Neural cell (in vitro differentiated cells): Measurements from ENCODE around the gene ADAMTS14. TPM values are rescaled to one million over a fixed set of nuclear protein-coding genes. Genes with fewer than 3 reads are reported as not detected.

Experiments
- H2AFZ ChIP-seq: fragments of 200-600, 300-800 bp; sonication (generic), shearing (Covaris generic); 2 replicates; pipeline ENCODE4 v1.6.0; 2014; ENCODE audit warnings: low read depth, mild to moderate bottlenecking, antibody characterized with exemption, low read length, moderate library complexity
- H3F3A ChIP-seq: fragments of 200-600 bp; shearing (Covaris generic); 2 replicates; pipeline ENCODE4 v1.6.1; 2016; ENCODE audit warnings: mild to moderate bottlenecking, moderate library complexity, mixed read lengths, antibody characterized with exemption, low read length; ENCODE audit not compliant: insufficient read depth, poor library complexity, severe bottlenecking
- H3K27ac ChIP-seq: fragments of 200-600, 300-800 bp; sonication (generic), shearing (Covaris generic); 2 replicates; pipeline ENCODE4 v1.5.1; 2014; ENCODE audit warnings: mild to moderate bottlenecking, low read length, moderate library complexity
- H3K27me3 ChIP-seq: fragments of 300-800, 200-600 bp; sonication (generic), shearing (Covaris generic); 2 replicates; pipeline ENCODE4 v1.6.0; 2014; ENCODE audit warnings: mild to moderate bottlenecking, low read depth, low read length, moderate library complexity; ENCODE audit not compliant: insufficient read depth
- H3K36me3 ChIP-seq: fragments of 300-800, 200-600 bp; sonication (generic), shearing (Covaris generic); 2 replicates; pipeline ENCODE4 v1.5.1; 2014; ENCODE audit warnings: mild to moderate bottlenecking, antibody characterized with exemption, low read length, moderate library complexity; ENCODE audit not compliant: insufficient read depth
- H3K4me2 ChIP-seq: fragments of 300-800, 200-600 bp; sonication (generic), shearing (Covaris generic); 2 replicates; pipeline ENCODE4 v1.6.0; 2014; ENCODE audit warnings: mild to moderate bottlenecking, low read length
- H3K4me3 ChIP-seq: fragments of 300-800, 200-600 bp; sonication (generic), shearing (Covaris generic); 2 replicates; pipeline ENCODE4 v1.5.1; 2014; ENCODE audit warnings: mild to moderate bottlenecking, low read length, moderate library complexity
- H3K79me2 ChIP-seq: fragments of 200-600 bp; shearing (Covaris generic); replicated peaks from 2 replicates; pipeline ENCODE4 v1.6.0; 2014; ENCODE audit warnings: mild to moderate bottlenecking, low read length, moderate library complexity; ENCODE audit not compliant: insufficient read depth
- H3K9ac ChIP-seq: fragments of 300-800, 200-600 bp; sonication (generic), shearing (Covaris generic); 2 replicates; pipeline ENCODE4 v1.6.1; 2016; ENCODE audit warnings: mild to moderate bottlenecking, low read length, mixed read lengths
- H3K9me2 ChIP-seq: fragments of 200-600 bp; shearing (Covaris generic); 2 replicates; pipeline ENCODE4 v1.6.1; 2016; ENCODE audit warnings: mild to moderate bottlenecking, low read length, mixed read lengths; ENCODE audit not compliant: insufficient read depth
- H3K9me3 ChIP-seq: fragments of 200-600, 300-800 bp; sonication (generic), shearing (Covaris generic); 2 replicates; pipeline ENCODE4 v1.6.1; 2016; ENCODE audit warnings: mild to moderate bottlenecking, mixed run types, low read length, moderate library complexity, mixed read lengths
- H4K20me1 ChIP-seq: fragments of 200-600 bp; shearing (Covaris generic); 2 replicates; pipeline ENCODE4 v1.6.1; 2016; ENCODE audit warnings: mild to moderate bottlenecking, mixed run types; ENCODE audit not compliant: insufficient read depth
- EP300 ChIP-seq: fragments of 450-650 bp; conservative IDR thresholded peaks from 2 replicates; pipeline ENCODE4 v1.6.1; 2014; ENCODE audit warnings: antibody characterized with exemption, mild to moderate bottlenecking, moderate library complexity; ENCODE audit not compliant: poor library complexity, severe bottlenecking
- EZH2 ChIP-seq: fragments of 200-600, 300-800 bp; shearing (Covaris generic), sonication (generic); IDR thresholded peaks from 2 replicates; pipeline ENCODE4 v1.6.1; 2014; ENCODE audit warnings: antibody characterized with exemption, low read length, borderline replicate concordance, mild to moderate bottlenecking; ENCODE audit not compliant: insufficient read depth, poor library complexity, severe bottlenecking
- MXI1 ChIP-seq: fragments of 450-650 bp; conservative IDR thresholded peaks from 2 replicates; pipeline ENCODE4 v1.6.1; 2014; ENCODE audit warnings: antibody characterized with exemption, mild to moderate bottlenecking; ENCODE audit not compliant: poor library complexity, severe bottlenecking
- POLR2AphosphoS5 ChIP-seq: IDR thresholded peaks from 2 replicates; pipeline ENCODE4 v1.6.1; 2012
- RAD21 ChIP-seq: fragments of 450-650 bp; conservative IDR thresholded peaks from 2 replicates; pipeline ENCODE4 v1.6.1; 2014; ENCODE audit warnings: antibody characterized with exemption, mild to moderate bottlenecking, moderate library complexity
- SMC3 ChIP-seq: fragments of 450-650 bp; conservative IDR thresholded peaks from 2 replicates; pipeline ENCODE4 v1.6.1; 2014; ENCODE audit warnings: antibody characterized with exemption, mild to moderate bottlenecking, moderate library complexity; ENCODE audit not compliant: poor library complexity
- TAF1 ChIP-seq: IDR thresholded peaks from 2 replicates; pipeline ENCODE4 v1.6.1; 2012; ENCODE audit warnings: low read depth
- polyA plus RNA-seq: library from polyadenylated mRNA; depleted of rRNA; stranded (reverse); fragments of >200 nt; gene quantifications from 2 replicates; pipeline ENCODE4 v1.2.3, GENCODE V29; 2014
- TF ChIP-seq, protein P1 (sequence below): IDR thresholded peaks from 2 replicates; pipeline ENCODE4 v1.6.1; 2012; ENCODE audit warnings: borderline replicate concordance
- TF ChIP-seq, protein P2 (sequence below): fragments of 450-650 bp; IDR thresholded peaks from 2 replicates; pipeline ENCODE4 v1.5.1; 2014; ENCODE audit warnings: antibody characterized with exemption, mild to moderate bottlenecking, moderate library complexity; ENCODE audit not compliant: poor library complexity, severe bottlenecking

ADAMTS14 gene
- polyA plus RNA-seq, 1 donor from 2014 or later, result 0.04 TPM

DNA sequence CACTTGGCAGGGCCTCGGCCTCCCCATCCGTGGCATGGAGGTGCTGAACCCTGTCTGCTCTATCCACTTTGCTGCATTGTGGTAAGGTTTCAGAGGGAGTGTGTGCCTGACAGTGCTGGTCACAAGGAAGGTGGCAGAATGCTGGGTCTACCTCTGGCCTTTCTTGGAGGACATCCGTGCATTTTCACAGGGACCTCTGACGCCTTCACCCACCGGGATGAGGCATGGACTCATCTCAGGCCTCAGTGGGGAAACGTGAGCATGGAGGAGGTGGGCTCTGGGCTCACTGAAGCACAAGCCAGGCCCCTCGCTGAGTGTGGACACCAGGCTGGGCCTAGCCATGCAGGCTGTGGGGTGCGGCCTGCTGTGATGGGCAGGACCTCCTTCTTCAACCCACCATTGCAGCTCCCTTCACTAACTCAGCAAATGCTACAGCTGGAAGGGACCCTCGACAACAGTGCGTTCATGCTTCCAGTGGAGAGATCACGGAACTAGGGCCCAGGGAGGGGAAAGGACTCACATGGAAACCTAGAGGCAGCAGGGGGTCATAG lies 104.2 kb downstream of the ADAMTS14 start:
- H3K27me3 ChIP-seq, result no peaks in the 10 kb centered on the region
- no peaks in the 10 kb centered on the region for H3K9me3 ChIP-seq
- no peak overlapping the region for H3K9ac ChIP-seq
- no peaks in the 10 kb centered on the region for H3K9me2 ChIP-seq
- H3K4me3 ChIP-seq, result no peak overlapping the region
- H2AFZ ChIP-seq, result no peak overlapping the region
- H4K20me1 ChIP-seq, result no peaks in the 10 kb centered on the region
- TF ChIP-seq MXI1 (no peak), EP300 (no peak)
- no peaks in the 10 kb centered on the region for H3K79me2 ChIP-seq
- H3K4me2 ChIP-seq, result no peak overlapping the region
- H3K27ac ChIP-seq, result no peak overlapping the region
- H3K36me3 ChIP-seq, result no peaks in the 10 kb centered on the region
- H3F3A ChIP-seq, result no peaks in the 10 kb centered on the region

DNA sequence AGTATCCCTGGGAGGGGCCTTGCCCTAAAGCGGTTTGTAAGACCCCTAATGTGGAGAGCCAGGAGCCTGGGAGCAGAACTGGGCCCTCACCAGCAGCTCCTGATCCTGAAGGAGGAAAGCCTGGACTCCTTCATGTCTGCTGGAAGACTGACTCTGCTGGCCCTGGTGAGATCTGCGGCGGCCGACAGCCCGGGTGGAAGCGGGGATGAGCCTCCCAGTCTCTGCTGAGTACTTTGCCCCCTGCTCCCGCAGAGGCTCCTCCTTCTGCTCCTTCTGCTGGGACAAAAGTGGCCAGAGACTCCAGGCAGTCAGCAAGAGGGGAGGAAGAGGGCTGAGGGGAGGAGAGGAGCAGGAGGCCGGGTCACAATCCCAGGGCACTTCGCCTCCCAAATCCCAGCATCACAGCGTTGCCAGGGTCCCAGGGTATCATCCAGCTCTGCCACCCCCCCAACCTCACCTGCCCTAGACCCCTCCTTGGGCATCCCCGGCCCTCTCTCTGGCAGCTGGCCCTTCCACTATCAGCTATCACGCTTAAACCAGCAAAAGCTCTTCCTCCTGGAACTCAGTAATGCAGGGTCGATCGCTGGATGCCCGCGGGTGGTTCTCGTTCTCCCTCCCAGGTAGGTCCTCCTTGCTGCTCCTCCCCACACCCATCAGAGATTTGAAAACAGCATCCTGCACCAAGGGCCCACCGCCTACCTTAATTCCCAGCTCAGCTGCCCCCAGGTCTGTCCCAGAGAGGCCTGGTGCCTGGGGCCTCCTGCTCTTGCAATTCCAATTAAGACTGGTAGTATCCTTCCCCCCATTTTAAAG lies 105.0 kb downstream of the ADAMTS14 start:
- Histone ChIP-seq H2AFZ (no peak overlapping the region), H3K4me2 (no peak overlapping the region), H3K9me3 (no peaks in the 10 kb centered on the region), H4K20me1 (no peaks in the 10 kb centered on the region), H3K27ac (no peak overlapping the region), H3K9ac (no peak overlapping the region), H3K36me3 (no peaks in the 10 kb centered on the region), H3F3A (no peaks in the 10 kb centered on the region), H3K4me3 (no peak overlapping the region), H3K79me2 (no peaks in the 10 kb centered on the region), H3K27me3 (no peaks in the 10 kb centered on the region), H3K9me2 (no peaks in the 10 kb centered on the region)
- TF ChIP-seq EZH2 (no peak), EP300 (no peak), POLR2AphosphoS5 (no peak), RAD21 (no peak), MXI1 (no peak), TAF1 (no peak), SMC3 (no peak)
- TF ChIP-seq, protein P1, sequence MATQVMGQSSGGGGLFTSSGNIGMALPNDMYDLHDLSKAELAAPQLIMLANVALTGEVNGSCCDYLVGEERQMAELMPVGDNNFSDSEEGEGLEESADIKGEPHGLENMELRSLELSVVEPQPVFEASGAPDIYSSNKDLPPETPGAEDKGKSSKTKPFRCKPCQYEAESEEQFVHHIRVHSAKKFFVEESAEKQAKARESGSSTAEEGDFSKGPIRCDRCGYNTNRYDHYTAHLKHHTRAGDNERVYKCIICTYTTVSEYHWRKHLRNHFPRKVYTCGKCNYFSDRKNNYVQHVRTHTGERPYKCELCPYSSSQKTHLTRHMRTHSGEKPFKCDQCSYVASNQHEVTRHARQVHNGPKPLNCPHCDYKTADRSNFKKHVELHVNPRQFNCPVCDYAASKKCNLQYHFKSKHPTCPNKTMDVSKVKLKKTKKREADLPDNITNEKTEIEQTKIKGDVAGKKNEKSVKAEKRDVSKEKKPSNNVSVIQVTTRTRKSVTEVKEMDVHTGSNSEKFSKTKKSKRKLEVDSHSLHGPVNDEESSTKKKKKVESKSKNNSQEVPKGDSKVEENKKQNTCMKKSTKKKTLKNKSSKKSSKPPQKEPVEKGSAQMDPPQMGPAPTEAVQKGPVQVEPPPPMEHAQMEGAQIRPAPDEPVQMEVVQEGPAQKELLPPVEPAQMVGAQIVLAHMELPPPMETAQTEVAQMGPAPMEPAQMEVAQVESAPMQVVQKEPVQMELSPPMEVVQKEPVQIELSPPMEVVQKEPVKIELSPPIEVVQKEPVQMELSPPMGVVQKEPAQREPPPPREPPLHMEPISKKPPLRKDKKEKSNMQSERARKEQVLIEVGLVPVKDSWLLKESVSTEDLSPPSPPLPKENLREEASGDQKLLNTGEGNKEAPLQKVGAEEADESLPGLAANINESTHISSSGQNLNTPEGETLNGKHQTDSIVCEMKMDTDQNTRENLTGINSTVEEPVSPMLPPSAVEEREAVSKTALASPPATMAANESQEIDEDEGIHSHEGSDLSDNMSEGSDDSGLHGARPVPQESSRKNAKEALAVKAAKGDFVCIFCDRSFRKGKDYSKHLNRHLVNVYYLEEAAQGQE, result no peak
- TF ChIP-seq, protein P2, sequence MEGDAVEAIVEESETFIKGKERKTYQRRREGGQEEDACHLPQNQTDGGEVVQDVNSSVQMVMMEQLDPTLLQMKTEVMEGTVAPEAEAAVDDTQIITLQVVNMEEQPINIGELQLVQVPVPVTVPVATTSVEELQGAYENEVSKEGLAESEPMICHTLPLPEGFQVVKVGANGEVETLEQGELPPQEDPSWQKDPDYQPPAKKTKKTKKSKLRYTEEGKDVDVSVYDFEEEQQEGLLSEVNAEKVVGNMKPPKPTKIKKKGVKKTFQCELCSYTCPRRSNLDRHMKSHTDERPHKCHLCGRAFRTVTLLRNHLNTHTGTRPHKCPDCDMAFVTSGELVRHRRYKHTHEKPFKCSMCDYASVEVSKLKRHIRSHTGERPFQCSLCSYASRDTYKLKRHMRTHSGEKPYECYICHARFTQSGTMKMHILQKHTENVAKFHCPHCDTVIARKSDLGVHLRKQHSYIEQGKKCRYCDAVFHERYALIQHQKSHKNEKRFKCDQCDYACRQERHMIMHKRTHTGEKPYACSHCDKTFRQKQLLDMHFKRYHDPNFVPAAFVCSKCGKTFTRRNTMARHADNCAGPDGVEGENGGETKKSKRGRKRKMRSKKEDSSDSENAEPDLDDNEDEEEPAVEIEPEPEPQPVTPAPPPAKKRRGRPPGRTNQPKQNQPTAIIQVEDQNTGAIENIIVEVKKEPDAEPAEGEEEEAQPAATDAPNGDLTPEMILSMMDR, result no peak
